Kidney tubule cell (primary cell): ENCODE results near the gene NEGR1.
A peak's percentile ranks its signal among the peaks of the same experiment; 100 is the strongest.

Source experiments
- DNase-seq: peaks from one replicate; pipeline ENCODE4 v3.0.0-alpha.2; 2018; ENCODE audit warnings: low spot score

Gene NEGR1

GRCh38 chr1:72230746-72231145, 51.6 kb downstream of the NEGR1 start:
- peak; percentile 22 for DNase-seq

DNA sequence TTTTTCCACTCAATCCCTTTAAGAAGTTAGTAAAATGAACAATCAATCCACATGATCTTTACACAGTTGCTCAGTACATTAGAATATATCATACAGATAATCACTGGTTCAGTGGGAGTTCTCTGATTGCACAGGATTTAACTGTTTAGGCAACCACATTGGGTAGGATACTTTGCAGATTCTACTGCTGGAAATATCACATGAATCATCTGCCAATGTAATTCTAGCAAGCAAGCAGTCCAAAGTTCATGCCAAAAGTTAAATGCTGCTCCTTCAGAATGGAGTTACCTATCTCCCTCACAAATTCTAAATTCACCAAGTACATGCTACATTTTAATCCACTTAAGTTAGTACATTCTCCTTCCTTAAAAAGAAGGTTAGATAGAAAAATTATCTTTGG, 52.4 kb downstream of the NEGR1 start:
- DNase-seq, result peak; percentile 11

GRCh38 chr1:72227667-72228066, 54.7 kb downstream of the NEGR1 start:
- peak; percentile 19 for DNase-seq

DNA sequence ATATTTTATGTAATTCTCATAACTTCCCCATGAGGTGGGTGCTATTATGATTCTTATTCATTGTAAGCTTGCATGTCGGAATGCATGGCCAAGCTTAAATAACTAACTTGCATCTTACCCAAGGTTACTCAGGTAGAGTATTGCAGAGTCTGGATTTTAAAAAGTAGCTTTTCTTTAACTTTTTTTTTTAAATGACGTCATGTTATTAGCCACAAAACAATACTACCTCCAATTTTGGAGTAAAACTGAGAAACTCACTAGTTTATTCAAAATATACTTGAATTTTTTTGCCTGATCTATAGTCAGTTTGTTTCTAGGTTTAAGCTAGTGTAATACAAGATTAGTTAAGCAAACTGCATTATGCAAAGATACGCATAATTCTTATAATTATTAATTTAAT, 57.8 kb downstream of the NEGR1 start:
- DNase-seq, result no peak

- no peak for DNase-seq
Measured at GRCh38 chr1:72221811-72222210, 60.5 kb downstream of the NEGR1 start.

DNA sequence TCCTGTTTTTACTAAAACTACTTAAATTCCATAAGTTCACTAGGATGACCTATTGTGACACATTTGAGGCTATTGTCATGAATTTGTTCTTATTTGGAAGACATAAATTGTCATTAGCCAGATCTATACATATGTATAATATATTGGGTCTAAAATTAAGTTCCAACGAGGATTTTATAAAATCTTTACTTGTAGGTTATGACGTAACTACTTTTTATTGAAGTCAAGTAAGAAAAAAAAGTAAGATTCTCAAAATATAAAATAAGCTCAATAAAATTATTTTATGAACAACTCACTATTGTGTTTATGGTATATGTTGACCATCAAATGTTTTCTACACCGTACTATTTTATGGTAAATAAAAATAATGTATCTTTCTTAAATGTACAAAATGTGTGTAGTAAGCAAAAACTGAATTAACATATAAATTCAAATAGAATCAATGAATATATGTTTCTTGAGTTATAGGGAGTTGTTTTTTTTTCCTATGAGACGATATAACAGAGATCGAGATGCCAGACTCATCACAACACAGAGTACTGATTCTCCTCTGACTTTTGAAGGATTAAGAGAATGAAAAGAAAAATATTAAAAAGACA, 64.1 kb downstream of the NEGR1 start:
- no peak for DNase-seq

DNA sequence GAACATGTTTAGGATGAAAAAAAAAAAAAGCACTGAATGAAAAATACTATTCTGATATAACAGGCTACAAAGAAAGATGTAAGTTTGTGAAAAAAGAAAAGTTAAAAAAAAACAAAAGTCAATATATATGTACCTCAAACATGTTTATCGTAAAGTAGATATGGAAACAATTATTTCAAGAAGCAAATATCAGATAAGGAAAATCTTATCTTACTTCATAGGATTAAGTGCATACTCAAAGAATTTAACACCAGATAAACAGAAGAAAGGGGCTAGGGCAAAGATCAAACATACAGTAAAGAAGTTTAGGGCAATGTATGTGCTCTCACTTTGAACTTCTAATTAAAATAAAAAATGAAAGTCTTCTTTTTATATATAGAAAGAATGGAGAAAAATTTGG, 75.3 kb downstream of the NEGR1 start:
- DNase-seq, result no peak

GRCh38 chr1:72202761-72203160, 79.6 kb downstream of the NEGR1 start:
- DNase-seq, result no peak

DNA sequence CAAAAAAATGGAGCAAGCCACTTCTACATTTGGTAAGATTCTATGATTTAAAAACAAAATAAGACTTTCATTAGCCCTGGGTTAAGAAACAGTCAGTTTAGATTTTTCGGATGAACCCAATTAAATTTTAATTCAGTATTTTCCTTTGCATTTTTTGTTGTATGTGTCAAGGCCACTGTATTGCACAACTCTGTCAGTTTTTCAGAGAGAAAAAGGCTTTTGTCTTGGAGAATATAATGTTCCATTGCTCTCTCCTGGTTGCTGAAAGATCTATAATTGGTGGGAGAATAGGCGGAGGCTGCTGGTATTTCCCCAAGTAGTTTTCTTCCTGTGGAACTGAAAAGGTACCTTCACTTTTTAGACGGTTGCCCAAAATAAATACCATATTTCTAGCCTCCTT, 84.6 kb downstream of the NEGR1 start:
- no peak for DNase-seq

GRCh38 chr1:72186733-72187307, 95.5 kb downstream of the NEGR1 start:
- peak; percentile 23 for DNase-seq

GRCh38 chr1:72184099-72184701, 98.1 kb downstream of the NEGR1 start:
- peak; percentile 17 for DNase-seq

DNA sequence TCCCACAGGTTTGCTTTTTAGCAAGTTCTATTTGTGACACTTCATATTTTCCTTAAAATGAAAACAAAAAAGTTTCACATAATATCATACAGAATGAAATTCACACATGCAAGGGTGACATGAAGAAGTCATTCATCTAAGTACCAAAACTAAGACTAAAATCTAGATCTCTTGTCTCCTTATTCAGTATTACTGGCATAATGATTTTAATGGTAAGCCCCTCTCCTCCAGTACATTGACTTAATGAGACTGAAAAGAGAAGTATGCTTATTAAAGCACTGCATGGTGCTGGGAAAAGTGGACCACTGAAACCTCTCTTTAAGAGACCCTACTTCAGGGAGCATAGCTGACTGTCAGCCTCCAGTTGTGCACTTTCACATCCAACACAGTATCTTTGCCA, 99.5 kb downstream of the NEGR1 start:
- no peak for DNase-seq

GRCh38 chr1:72178266-72178665, 104.1 kb downstream of the NEGR1 start:
- DNase-seq, result peak; percentile 72

DNA sequence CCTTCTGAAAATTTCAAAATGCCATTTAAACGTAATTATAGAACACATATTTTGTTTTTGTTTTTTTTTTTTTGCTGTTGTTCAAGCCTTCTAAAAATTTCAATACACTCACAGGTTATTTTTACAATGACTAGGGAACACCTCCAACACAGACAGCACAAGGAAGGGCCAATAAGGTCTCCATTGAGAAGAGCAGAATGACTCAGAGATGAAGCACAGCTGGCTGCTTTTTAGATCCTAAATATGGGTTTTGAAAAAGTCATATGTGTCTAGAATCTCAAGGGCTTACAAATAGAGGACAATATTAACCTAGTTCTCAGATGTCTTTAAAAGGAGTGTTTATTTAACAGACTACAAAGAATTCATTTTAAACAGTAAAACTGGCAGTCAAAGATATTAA, 104.6 kb downstream of the NEGR1 start:
- DNase-seq, result peak; percentile 35

GRCh38 chr1:72170246-72170645, 112.1 kb downstream of the NEGR1 start:
- DNase-seq, result no peak

DNA sequence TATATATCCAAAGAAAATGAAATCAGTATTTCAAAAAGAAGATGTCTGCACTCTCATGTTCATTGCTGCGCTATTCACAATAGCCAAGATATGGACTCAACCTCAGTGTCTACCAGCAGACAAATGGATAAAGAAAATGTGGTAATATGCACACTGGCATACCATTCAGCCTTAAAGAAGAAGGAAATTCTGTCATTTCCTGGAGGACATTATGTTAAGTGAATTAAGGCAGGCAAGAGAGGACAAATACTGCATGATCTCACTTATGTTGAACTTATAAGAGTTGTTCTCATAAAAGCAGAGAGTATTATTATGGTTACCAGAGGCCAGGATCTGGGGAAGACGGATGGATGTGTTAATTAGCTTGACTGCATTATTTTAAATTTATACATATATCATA, 115.9 kb downstream of the NEGR1 start:
- no peak for DNase-seq

DNA sequence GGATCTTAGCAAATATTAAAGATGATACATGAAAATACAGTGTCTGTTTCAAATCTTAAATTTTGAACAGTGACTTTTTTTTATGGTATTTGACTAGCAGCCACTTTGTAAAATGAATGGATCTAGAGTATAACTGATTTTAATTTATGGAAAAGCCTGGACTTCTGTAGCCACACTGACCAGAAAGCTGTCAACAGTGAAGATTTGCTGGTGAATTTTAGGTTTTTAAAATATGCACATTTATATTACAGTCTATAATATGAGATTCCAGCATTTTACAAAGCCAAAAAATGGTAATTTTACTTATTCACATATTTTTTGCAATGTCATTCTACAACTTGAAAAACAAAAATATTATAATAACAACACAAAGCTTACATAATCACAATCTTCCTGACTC, 131.8 kb downstream of the NEGR1 start:
- no peak for DNase-seq

DNA sequence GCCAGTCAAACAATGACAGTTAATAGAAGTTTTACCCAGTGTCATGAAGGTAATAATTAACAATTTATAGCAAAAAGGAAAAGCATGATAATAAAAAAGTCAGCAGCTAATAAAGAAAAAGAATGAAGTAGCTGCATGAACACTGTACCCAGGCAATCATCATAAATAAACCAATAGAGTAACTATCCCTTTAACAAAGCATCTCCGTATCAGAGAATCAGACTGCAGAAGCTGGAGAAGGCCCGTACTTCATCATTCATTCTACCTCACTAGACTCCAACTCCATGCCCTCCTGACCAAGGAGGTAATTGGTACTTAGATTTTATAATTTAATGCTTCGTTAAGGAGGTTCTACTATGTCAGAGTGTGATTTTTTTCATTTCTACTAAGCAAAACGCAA, 140.5 kb downstream of the NEGR1 start:
- DNase-seq, result no peak

DNA sequence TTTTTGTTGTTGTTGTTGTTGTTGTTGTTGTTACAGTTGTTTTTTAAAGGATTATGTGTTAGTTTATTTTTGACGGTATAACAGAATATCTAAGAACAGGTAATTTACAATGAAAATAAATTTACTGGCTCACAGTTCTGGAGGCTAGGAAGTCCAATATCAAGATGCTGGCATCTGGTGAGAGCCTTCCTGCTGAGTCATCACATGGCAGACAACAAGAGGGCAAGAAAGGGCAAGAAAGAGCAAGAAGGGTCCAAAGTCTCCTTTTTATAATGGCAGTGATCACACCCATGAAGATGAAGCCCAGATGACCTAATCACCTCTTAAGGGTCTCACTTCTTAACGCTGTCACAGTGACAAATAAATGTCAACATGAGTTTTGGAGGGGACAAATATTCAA, 142.1 kb downstream of the NEGR1 start:
- peak; percentile 35 for DNase-seq

GRCh38 chr1:72137656-72138055, 144.7 kb downstream of the NEGR1 start:
- no peak for DNase-seq

DNA sequence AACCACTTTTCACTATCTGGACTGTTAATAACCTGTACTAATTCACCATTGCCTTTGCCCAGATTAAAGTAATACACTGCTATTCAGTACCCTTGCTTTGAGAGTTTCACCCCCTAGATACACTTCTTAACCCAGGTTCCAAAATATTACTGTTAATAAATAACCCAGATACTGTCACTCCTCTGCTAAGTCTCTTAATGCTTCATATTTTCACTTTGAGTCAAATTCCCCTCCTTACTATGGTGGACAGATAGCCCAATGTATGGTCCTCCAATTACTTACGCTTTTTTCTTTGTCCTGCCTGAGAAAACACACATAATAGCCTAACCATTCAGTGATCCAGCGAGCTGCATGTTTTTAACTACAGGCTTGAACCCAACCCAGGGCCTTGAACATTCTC, 152.5 kb downstream of the NEGR1 start:
- DNase-seq, result no peak

DNA sequence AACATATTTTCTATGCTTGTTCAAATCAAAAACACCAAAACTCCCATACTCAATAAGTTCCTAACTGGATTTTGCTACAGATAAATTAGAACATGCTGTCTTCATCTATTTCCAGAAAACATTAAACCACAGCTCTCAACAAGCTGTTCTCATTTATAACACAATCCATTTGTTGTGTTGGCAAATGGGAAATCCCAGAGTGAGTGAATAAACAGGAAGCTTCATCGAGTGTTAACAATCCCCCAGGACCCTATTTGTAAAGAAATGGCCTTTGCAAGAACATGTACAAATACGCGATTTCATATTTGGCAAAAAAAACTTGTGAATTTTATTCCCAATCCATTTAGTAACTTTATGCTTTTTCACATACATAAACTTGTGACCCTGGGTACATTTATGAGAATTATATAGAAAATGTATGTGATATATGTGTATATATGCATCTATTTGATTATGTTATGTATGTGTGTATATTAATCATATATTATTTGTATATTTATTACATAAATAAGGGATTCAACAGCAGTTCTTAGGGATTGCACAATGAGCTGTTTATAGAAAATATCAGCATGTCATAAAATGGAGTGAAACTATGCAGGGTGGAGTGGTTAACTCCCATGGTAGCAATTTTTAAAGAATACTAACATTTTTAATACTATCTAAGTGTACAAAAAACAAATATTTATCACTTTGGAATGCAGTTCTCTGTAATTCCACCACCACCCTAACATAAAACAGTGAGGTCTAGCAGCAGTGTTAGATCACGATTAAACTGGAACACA, 160.0 kb downstream of the NEGR1 start:
- DNase-seq, result no peak

DNA sequence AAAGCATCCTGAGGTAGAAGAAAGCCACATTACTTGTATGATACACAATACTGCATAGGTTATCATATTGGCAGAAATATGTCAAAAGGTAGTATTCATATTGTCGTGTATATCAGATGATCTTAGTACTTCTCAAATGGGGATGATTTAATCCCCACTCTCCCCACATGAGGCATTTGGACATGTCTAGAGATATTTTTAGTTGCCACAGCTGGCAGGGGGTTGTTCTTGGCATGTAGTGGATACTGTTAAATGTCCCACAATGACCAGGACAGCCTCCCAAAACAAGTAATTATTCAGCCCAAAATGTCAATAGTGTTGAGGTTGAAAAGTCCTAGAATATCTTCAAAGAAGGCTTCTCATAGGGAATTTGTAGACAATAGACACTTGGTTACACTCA, 162.8 kb downstream of the NEGR1 start:
- DNase-seq, result no peak
